ENCODE data around the gene BCAN. TPM values are rescaled to one million over a fixed set of nuclear protein-coding genes. Genes with fewer than 3 reads are reported as not detected.

Gene BCAN
- polyA plus RNA-seq, 4 donors: 0.36 to 1.9 TPM; not detected in 2

- FAIRE-seq: no peak
- WGBS, 3 donors: 55 to 64% (median 59%) methylated on average over 14 to 16 of the region's 16 CpGs
- Histone ChIP-seq H3K27me3 (ENCODE audit: control insufficient read depth in 3 of 3, insufficient read depth in 3 of 3, low read length in 3 of 3) (peaks cover 0 to 30% (median 0%) of the 10 kb centered on the region in 3 donors), H3K4me3 (ENCODE audit: low read depth in 1 of 3, low read length in 3 of 3) (no peak overlapping the region), H3K27ac (ENCODE audit: low read depth in 1 of 3, low read length in 2 of 3) (no peak overlapping the region), H3K36me3 (ENCODE audit: control insufficient read depth in 3 of 3, insufficient read depth in 2 of 3, low read depth in 1 of 3, low read length in 3 of 3) (peaks cover 0 to 13% (median 0%) of the 10 kb centered on the region in 3 donors), H3K4me1 (ENCODE audit: control insufficient read depth in 3 of 3, insufficient read depth in 2 of 3, low read depth in 1 of 3, low read length in 2 of 3) (peaks cover 0 to 9% (median 0%) of the 10 kb centered on the region in 3 donors), H3K9me3 (ENCODE audit: control insufficient read depth in 2 of 2, insufficient read depth in 1 of 2, low read depth in 1 of 2, low read length in 1 of 2) (no peaks in the 10 kb centered on the region)
- DNase-seq: peak in 1 of 2 donors; percentile 67
Observed at GRCh38 chr1:156652131-156652991, 10.4 kb downstream of the BCAN start.

- no peak for DNase-seq
- Histone ChIP-seq H3K27ac (ENCODE audit: low read depth in 1 of 3, low read length in 2 of 3) (no peak overlapping the region), H3K4me1 (ENCODE audit: control insufficient read depth in 3 of 3, insufficient read depth in 2 of 3, low read depth in 1 of 3, low read length in 2 of 3) (peaks cover 0 to 14% (median 0%) of the 10 kb centered on the region in 3 donors), H3K27me3 (ENCODE audit: control insufficient read depth in 3 of 3, insufficient read depth in 3 of 3, low read length in 3 of 3) (peaks cover 0 to 24% (median 0%) of the 10 kb centered on the region in 3 donors), H3K36me3 (ENCODE audit: control insufficient read depth in 3 of 3, insufficient read depth in 2 of 3, low read depth in 1 of 3, low read length in 3 of 3) (peaks cover 0 to 15% (median 0%) of the 10 kb centered on the region in 3 donors), H3K9me3 (ENCODE audit: control insufficient read depth in 2 of 2, insufficient read depth in 1 of 2, low read depth in 1 of 2, low read length in 1 of 2) (no peaks in the 10 kb centered on the region), H3K4me3 (ENCODE audit: low read depth in 1 of 3, low read length in 3 of 3) (no peak overlapping the region)
- no peak for FAIRE-seq
- 84 to 89% (median 86%) methylated on average over 9 of the region's 9 CpGs for WGBS, 3 donors
Observed at GRCh38 chr1:156652992-156653355, 11.1 kb downstream of the BCAN start.

GRCh38 chr1:156654700-156655099 lies 12.8 kb downstream of the BCAN start:
- DNase-seq (no peak), FAIRE-seq (no peak)
- Histone ChIP-seq H3K9me3 (ENCODE audit: control insufficient read depth in 2 of 2, insufficient read depth in 1 of 2, low read depth in 1 of 2, low read length in 1 of 2) (no peaks in the 10 kb centered on the region), H3K4me1 (ENCODE audit: control insufficient read depth in 3 of 3, insufficient read depth in 2 of 3, low read depth in 1 of 3, low read length in 2 of 3) (peaks cover under 1 to 19% (median 5%) of the 10 kb centered on the region in 3 donors), H3K27ac (ENCODE audit: low read depth in 1 of 3, low read length in 2 of 3) (no peak overlapping the region), H3K4me3 (ENCODE audit: low read depth in 1 of 3, low read length in 3 of 3) (no peak overlapping the region), H3K36me3 (ENCODE audit: control insufficient read depth in 3 of 3, insufficient read depth in 2 of 3, low read depth in 1 of 3, low read length in 3 of 3) (peaks cover 0 to 23% (median 0%) of the 10 kb centered on the region in 3 donors), H3K27me3 (ENCODE audit: control insufficient read depth in 3 of 3, insufficient read depth in 3 of 3, low read length in 3 of 3) (peaks cover 0 to 23% (median 0%) of the 10 kb centered on the region in 3 donors)
- WGBS, 3 donors: 83 to 94% (median 85%) methylated on average over 1 of the region's 1 CpG

- peak in 1 of 2 donors; percentile 29 for DNase-seq
Observed at GRCh38 chr1:156655151-156655903, 13.4 kb downstream of the BCAN start.

GRCh38 chr1:156655904-156656516 lies 14.1 kb downstream of the BCAN start:
- no peak for FAIRE-seq
- Histone ChIP-seq H3K4me1 (ENCODE audit: control insufficient read depth in 3 of 3, insufficient read depth in 2 of 3, low read depth in 1 of 3, low read length in 2 of 3) (peaks cover 2 to 30% (median 7%) of the 10 kb centered on the region in 3 donors), H3K27me3 (ENCODE audit: control insufficient read depth in 3 of 3, insufficient read depth in 3 of 3, low read length in 3 of 3) (peaks cover 0 to 23% (median 0%) of the 10 kb centered on the region in 3 donors), H3K9me3 (ENCODE audit: control insufficient read depth in 2 of 2, insufficient read depth in 1 of 2, low read depth in 1 of 2, low read length in 1 of 2) (no peaks in the 10 kb centered on the region), H3K4me3 (ENCODE audit: low read depth in 1 of 3, low read length in 3 of 3) (no peak overlapping the region), H3K36me3 (ENCODE audit: control insufficient read depth in 3 of 3, insufficient read depth in 2 of 3, low read depth in 1 of 3, low read length in 3 of 3) (peaks cover 0 to 24% (median 0%) of the 10 kb centered on the region in 3 donors), H3K27ac (ENCODE audit: low read depth in 1 of 3, low read length in 2 of 3) (no peak overlapping the region)
- no peak for DNase-seq
- 65 to 83% (median 73%) methylated on average over 9 of the region's 9 CpGs for WGBS, 3 donors

More at GRCh38 chr1:156655151-156655903, 13.4 kb downstream of the BCAN start:
- no peak overlapping the region for H3K4me3 ChIP-seq (ENCODE audit: low read depth in 1 of 3, low read length in 3 of 3)
- no peak overlapping the region for H3K27ac ChIP-seq (ENCODE audit: low read depth in 1 of 3, low read length in 2 of 3)
- peaks cover 0 to 23% (median 0%) of the 10 kb centered on the region in 3 donors for H3K27me3 ChIP-seq (ENCODE audit: control insufficient read depth in 3 of 3, insufficient read depth in 3 of 3, low read length in 3 of 3)
- H3K4me1 ChIP-seq (ENCODE audit: control insufficient read depth in 3 of 3, insufficient read depth in 2 of 3, low read depth in 1 of 3, low read length in 2 of 3): peaks cover 2 to 23% (median 6%) of the 10 kb centered on the region in 3 donors
- 62 to 77% (median 75%) methylated on average over 2 of the region's 2 CpGs for WGBS, 3 donors
- no peak for FAIRE-seq
- no peaks in the 10 kb centered on the region for H3K9me3 ChIP-seq (ENCODE audit: control insufficient read depth in 2 of 2, insufficient read depth in 1 of 2, low read depth in 1 of 2, low read length in 1 of 2)
- peaks cover 0 to 24% (median 0%) of the 10 kb centered on the region in 3 donors for H3K36me3 ChIP-seq (ENCODE audit: control insufficient read depth in 3 of 3, insufficient read depth in 2 of 3, low read depth in 1 of 3, low read length in 3 of 3)

GRCh38 chr1:156656806-156657740 lies 15.2 kb downstream of the BCAN start:
- Histone ChIP-seq H3K9me3 (ENCODE audit: control insufficient read depth in 2 of 2, insufficient read depth in 1 of 2, low read depth in 1 of 2, low read length in 1 of 2) (no peaks in the 10 kb centered on the region), H3K27me3 (ENCODE audit: control insufficient read depth in 3 of 3, insufficient read depth in 3 of 3, low read length in 3 of 3) (peaks cover 0 to 23% (median 0%) of the 10 kb centered on the region in 3 donors), H3K4me3 (ENCODE audit: low read depth in 1 of 3, low read length in 3 of 3) (peak overlapping the region in 2 of 3 donors; percentile 12 to 24), H3K27ac (ENCODE audit: low read depth in 1 of 3, low read length in 2 of 3) (peak overlapping the region in 1 of 3 donors; percentile 12), H3K36me3 (ENCODE audit: control insufficient read depth in 3 of 3, insufficient read depth in 2 of 3, low read depth in 1 of 3, low read length in 3 of 3) (peaks cover 0 to 16% (median 0%) of the 10 kb centered on the region in 3 donors), H3K4me1 (ENCODE audit: control insufficient read depth in 3 of 3, insufficient read depth in 2 of 3, low read depth in 1 of 3, low read length in 2 of 3) (peaks cover 2 to 39% (median 14%) of the 10 kb centered on the region in 3 donors)
- FAIRE-seq (no peak), DNase-seq (peak; percentile 62 to 83)
- 7 to 26% (median 19%) methylated on average over 54 of the region's 54 CpGs for WGBS, 3 donors

GRCh38 chr1:156657741-156658319 lies 15.9 kb downstream of the BCAN start:
- 16 to 28% (median 22%) methylated on average over 15 of the region's 15 CpGs for WGBS, 3 donors
- peaks cover 2 to 46% (median 15%) of the 10 kb centered on the region in 3 donors for H3K4me1 ChIP-seq (ENCODE audit: control insufficient read depth in 3 of 3, insufficient read depth in 2 of 3, low read depth in 1 of 3, low read length in 2 of 3)
- FAIRE-seq: no peak
- H3K9me3 ChIP-seq (ENCODE audit: control insufficient read depth in 2 of 2, insufficient read depth in 1 of 2, low read depth in 1 of 2, low read length in 1 of 2): no peaks in the 10 kb centered on the region
- H3K4me3 ChIP-seq (ENCODE audit: low read depth in 1 of 3, low read length in 3 of 3): no peak overlapping the region
- peaks cover 0 to 23% (median 0%) of the 10 kb centered on the region in 3 donors for H3K27me3 ChIP-seq (ENCODE audit: control insufficient read depth in 3 of 3, insufficient read depth in 3 of 3, low read length in 3 of 3)
- peaks cover 0 to 16% (median 0%) of the 10 kb centered on the region in 3 donors for H3K36me3 ChIP-seq (ENCODE audit: control insufficient read depth in 3 of 3, insufficient read depth in 2 of 3, low read depth in 1 of 3, low read length in 3 of 3)
- DNase-seq: no peak
- no peak overlapping the region for H3K27ac ChIP-seq (ENCODE audit: low read depth in 1 of 3, low read length in 2 of 3)

Measured in small intestine (tissue), 7 donors.